SK-N-DZ (cell line): Measurements from ENCODE around the gene STT3B. TPM values are rescaled to one million over a fixed set of nuclear protein-coding genes. Genes with fewer than 3 reads are reported as not detected.
A peak's percentile ranks its signal among the peaks of the same experiment; 100 is the strongest.
"Not testable (repeated sequence)": the region's sequence is repeated elsewhere in the genome, so short reads cannot be mapped to it uniquely, and the experiment has no call there.

Experiments used
- DNase-seq: peaks from one replicate; pipeline ENCODE4 v3.0.0-alpha.2; 2015; ENCODE audit warnings: low spot score
- polyA plus RNA-seq, 2 experiments: library from polyadenylated mRNA; depleted of rRNA; stranded (reverse); fragments of >200 nt; gene quantifications; 2 replicates each; pipeline ENCODE4 v1.2.3, GENCODE V29; 2014

The STT3B gene
- polyA plus RNA-seq (2014; cell fraction: cytosol; rRNA removed) = 117 and 119 TPM in 2 replicates
- polyA plus RNA-seq (2014; cell fraction: nucleus; rRNA removed) = 80.6 and 94.8 TPM in 2 replicates

DNA sequence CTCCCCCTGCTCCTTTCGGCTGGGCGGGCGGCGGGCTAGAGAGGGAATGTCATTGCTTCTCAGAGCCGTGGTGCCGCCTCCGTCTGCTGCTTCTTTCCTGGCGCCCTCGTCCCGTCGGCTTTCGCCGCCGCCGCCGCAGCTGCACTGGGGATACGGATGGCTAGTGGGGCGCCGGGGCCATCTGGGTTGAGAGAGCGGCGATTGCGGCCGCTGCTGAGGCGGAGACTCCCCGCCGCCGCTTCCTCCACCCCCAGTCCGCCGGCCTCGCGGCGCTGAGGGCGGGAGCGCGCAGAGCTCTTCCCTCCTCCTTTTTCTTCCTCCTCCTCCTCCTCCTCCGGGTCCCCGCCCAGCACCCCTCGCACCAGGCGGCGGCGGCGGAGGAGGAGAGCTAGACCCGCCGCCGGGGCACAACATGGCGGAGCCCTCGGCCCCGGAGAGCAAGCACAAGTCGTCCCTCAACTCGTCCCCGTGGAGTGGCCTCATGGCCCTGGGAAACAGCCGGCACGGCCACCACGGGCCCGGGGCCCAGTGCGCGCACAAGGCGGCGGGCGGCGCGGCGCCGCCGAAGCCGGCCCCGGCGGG, at the start of gene STT3B:
TSS of gene STT3B (plus strand) at position 339 of the 582 bp plus-strand sequence. CDS start at position 413, 74 bp downstream.
- peak; percentile 88 for DNase-seq

DNA sequence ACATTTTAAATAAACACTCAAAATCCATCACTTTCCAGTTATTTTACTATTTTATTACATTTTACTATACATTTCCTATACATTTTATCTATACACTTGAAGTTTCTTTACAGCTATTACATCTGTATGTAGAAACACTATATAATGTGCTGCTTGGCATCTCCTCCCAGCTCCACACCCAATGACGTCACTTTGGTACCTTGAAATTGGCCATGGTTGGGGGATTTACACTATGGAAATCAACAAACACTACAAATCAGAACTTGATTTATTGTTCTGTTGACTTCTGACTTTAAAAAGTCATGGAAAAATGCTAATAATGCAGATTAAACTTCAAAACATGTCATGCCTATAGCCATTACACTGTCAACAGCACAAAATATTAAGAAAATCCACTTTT, 48.9 kb upstream of the STT3B start:
- no peak for DNase-seq

- DNase-seq = no peak
Measured at GRCh38 chr3:31485196-31485595, 47.5 kb upstream of the STT3B start.

DNA sequence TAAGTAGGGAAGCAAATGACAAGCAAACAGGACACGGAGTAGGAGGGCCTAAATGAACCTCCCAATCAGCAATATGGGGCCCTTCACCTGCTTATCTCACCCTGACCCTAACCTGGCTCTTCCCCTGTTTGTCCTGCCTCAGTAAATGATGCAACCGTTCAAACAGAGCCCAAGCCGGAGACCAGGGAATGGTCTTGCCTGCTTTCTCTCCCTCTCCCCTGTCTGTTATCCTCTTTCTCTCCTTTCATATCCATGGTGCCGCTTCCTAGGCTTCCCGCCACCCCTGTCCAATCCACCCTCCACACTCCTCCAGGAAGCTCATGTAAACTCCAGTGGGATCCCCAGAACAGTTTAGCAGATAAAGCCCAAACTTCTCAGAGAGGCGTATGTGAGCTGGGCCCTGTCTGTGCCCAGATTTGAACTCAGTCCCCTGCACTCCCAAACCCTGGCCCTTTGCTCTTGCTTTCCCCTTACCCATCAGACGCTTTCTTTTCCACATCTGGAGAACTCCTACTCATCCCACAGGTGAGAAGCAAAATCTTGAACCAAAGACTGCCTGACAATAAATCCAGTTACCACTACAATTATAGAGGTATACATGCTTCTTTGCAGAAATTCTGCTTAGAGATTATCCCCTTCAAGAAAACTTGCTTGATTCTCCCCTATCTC, 45.7 kb upstream of the STT3B start:
- no peak for DNase-seq

DNA sequence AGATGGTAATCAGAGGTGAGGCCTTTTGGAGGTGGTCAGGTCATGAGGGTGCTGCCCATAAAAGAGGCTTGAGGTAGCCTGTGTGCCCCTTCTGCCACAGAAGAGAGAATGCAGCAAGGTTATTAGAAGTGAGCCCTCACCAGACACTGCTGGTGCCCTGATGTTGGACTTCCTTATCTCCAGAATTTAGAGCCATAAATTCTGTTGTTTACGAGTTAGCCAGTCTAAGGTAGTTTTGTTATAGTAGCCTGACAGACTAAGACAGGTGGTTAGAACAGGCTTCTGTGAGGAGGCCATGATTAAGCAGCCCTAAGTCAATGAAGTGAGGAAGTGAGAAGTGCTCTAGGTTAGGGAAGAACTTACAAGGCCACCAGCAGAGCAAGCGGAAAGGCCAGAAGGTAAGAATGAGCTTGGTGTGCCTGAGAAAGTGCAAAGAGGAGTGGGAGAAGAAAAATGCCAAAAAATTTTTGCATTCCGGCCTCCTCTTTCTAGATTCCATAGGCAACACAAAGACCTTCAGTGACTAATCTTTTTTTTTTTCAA, 44.2 kb upstream of the STT3B start:
- DNase-seq = no peak

DNA sequence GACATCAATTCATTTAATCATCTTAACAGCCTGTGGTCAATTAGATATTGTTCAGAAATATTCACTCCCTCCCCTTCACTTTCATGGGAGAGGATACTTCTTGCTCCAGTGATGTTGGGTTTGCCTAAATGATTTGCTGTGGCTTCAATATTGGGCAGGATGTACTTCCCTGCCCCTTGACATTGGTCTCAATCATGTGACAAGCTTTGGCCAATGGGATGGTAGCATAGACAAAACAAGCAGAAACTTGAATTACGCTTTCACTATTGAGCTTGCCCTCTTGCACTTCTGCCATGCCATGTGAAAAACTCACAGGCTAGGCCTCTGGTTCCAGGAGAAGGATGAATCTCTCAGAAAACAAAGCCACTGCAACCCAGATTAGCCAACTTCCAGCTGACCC, 42.2 kb upstream of the STT3B start:
- no peak for DNase-seq

- DNase-seq = no peak
Measured at GRCh38 chr3:31491660-31492059, 41.1 kb upstream of the STT3B start.

GRCh38 chr3:31493149-31493548, 39.6 kb upstream of the STT3B start:
- DNase-seq = no peak

- DNase-seq = no peak
Measured at GRCh38 chr3:31495971-31496665, 36.6 kb upstream of the STT3B start.

GRCh38 chr3:31498791-31499190, 33.9 kb upstream of the STT3B start:
- no peak for DNase-seq

GRCh38 chr3:31499281-31499680, 33.4 kb upstream of the STT3B start:
- no peak for DNase-seq

DNA sequence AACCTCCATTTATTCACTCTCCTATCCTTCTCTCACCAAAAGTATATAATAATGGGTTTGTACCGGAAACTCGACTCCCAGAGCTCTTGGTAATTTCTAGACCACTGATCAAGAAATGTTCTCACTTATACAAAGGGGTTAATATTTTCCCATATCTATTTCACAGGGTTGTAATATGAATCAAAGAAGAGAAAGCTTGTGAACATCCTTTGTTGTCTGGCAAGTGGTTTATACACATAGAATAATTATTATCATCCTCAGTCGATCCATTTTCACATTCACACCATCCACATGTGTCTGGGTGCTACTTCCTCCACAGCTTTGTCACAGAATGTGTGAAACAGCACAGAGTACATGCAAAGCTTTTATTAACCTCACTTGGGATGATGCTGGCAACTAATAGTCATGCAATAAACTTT, 29.9 kb upstream of the STT3B start:
- DNase-seq = no peak

GRCh38 chr3:31503456-31503855, 29.3 kb upstream of the STT3B start:
- DNase-seq = no peak

DNA sequence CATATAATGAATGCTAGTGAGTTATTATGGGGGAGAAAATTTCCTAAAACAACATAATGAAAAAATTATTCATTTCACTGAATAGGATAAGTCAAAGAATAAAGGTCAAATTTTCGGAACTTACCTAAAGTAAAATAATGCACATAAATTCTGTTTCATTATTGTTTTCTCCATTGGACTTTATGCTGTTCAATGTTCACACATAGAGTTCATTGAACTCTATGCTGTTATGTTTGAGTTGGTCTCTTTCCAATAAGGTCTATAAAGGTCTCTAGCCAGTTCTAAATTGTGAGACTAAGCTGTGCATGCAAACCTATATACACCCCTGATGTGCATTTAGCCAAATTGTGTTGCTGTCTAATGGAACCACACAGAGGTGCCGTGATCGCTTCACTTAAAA, 28.5 kb upstream of the STT3B start:
- DNase-seq = no peak

GRCh38 chr3:31505371-31506048, 27.2 kb upstream of the STT3B start:
- DNase-seq = no peak

GRCh38 chr3:31506515-31506914, 26.2 kb upstream of the STT3B start:
- DNase-seq = not testable (repeated sequence)

GRCh38 chr3:31508452-31509146, 24.1 kb upstream of the STT3B start:
- no peak for DNase-seq

DNA sequence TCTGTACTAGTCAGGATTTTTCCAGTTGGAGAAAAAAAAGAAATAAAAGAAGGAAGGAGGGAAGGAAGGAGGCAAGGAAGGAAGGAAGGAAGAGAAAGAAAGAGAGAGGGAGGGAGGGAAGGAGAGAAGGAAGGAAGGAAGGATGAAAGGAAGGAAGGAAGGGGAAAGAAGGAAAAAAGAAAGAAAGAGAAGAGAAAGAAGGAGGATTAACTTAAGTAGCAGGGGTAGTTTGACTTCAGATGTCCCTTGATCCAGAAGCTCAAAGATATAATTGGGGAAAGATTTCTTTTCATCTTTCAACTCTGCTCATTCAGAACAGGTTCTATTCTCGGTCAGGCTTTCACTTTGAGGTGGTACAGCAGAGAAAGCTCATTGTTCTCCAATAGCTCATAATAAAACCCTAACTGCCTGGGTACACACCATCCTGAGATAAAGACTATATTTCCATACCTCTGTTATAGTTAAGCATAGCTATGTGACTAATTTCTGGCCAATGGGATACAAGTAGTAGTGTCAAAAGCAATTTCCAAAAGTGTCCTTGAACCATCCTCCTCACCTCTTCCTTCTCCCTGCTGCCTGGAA, 23.5 kb upstream of the STT3B start:
- no peak for DNase-seq

DNA sequence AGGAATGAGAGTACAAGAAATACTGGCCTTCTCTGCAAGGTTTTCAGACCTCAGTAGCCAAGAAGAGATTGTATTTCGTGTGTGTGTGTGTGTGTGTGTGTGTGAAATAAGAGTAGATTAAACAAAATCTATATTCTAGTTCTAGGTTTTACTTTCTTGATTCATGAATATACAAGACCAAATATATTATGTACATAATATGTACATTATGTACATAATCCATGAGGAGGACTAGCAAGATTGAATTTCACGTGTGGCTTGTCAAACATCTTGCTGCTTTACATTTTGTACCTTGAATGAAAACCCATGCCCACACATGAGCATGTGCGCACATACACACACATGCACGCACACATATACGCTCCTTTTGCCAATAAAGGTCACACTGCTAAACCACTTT, 18.2 kb upstream of the STT3B start:
- DNase-seq = no peak

DNA sequence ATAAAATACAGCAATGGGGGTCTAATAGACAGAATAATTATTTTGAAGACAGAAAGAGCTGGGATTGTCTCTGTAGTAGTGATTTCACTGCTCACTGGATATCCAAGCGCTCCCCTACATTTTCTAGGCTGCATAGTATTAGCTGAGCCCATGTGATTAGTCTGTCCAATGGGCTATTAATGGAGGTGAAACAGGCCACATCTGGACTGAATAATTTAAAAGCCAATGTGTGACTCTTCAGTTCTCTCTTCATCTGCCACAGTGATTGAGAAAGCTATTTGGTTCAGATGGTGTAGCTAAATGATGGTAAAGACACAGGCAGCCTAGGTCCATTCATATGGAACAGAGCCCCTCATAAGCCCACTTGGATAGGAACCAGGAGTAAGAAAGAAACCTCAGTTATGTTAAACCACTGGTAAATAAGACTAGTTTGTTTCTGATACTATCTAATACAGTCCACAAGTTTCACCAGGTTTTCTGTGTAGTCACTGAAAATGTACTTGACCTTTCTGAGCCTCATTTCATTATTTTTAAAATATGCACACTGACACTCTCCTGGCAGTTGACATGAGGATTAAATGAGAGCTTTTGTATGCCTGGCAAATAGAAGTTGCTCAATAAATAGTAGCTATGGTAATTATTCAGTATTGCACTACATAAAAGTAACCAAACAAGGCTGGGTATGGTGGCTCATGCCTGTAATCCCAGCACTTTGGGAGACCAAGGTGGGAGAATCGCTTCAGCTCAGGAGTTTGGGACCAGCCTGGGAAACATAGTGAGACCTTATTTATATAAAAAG, 17.0 kb upstream of the STT3B start:
- DNase-seq = no peak
